IPS DF 6.9 (cell line): ENCODE measurements around the gene ANXA11.
"Not testable (repeated sequence)": the region's sequence is repeated elsewhere in the genome, so short reads cannot be mapped to it uniquely, and the experiment has no call there.

ENCODE experiments used
- DNase-seq: peaks from one replicate; pipeline ENCODE4 v3.0.0-alpha.2; 2013; ENCODE audit warnings: low read depth, low spot score
- H3K27ac ChIP-seq: one replicate; pipeline ENCODE4 v1.5.1; 2013; ENCODE audit warnings: low read length, control low read depth
- H3K27me3 ChIP-seq: 2 replicates; pipeline ENCODE4 v1.6.1; 2013; ENCODE audit warnings: mild to moderate bottlenecking, low read length; ENCODE audit not compliant: control insufficient read depth, insufficient read depth
- H3K36me3 ChIP-seq: 2 replicates; pipeline ENCODE4 v1.6.1; 2013; ENCODE audit warnings: low read length; ENCODE audit not compliant: control insufficient read depth, insufficient read depth
- H3K4me1 ChIP-seq: 2 replicates; pipeline ENCODE4 v1.6.1; 2013; ENCODE audit warnings: low read length; ENCODE audit not compliant: control insufficient read depth, insufficient read depth
- H3K4me3 ChIP-seq: 2 replicates; pipeline ENCODE4 v1.5.1; 2013; ENCODE audit warnings: mild to moderate bottlenecking, low read length
- H3K9me3 ChIP-seq: 2 replicates; pipeline ENCODE4 v1.6.1; 2013; ENCODE audit warnings: low read length, inconsistent platforms; ENCODE audit not compliant: control insufficient read depth, insufficient read depth
- WGBS: extraction: QIAGEN DNeasy Blood & Tissue Kit; methylation state at CpG from one replicate; pipeline ENCODE4 v1.1.7; 2013; ENCODE audit warnings: mixed read lengths, missing lambda C conversion rate; ENCODE audit not compliant: insufficient read length, insufficient coverage; 5-methylcytosine and 5-hydroxymethylcytosine counted together

ANXA11 gene

DNA sequence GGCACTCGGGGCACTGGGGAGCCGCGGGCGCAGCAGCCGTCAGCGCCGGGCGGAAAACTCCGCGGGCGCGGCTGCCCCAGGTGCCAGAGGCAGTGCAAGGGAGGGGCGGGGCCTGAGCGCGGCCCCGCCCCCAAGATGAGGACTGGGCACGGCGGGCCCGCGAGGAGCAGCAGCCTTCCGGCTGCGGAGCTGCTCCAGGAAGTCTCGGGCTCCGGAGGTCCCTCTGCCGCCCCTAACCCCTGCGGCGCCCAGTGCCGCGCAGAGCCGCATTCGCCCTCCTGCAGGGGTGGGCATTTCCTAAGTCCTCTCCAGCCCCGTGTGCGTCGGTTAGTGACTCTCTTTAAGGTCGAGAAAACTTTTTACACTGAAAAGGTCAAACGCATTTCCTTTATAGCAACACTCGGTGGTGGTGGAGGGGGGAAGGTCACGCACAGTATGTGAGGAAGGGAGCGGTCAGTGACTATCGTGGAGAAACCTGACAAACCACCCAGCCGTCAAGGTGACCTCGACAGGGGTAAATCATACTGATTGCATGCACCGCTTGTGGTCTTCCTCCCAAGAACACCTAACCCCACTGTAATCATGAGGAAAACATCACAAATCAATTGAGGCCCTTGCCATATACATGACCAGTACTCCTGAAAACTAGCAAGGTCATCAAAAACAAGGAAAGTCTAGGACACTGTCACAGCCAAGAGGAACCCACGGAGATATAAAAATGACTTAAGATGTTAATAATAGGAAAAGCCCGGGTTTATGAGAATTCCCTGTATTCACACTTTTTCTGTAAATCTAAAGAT lies at the start of gene ANXA11:
Gene ANXA11 (minus strand): TSS at position 61 of the 800 bp plus-strand sequence. CDS start 32,676 bp downstream, outside the sequence.
- H3K36me3 ChIP-seq = no peaks in the 10 kb centered on the region
- no peak within 1 kb of the TSS for H3K27ac ChIP-seq
- WGBS = no CpG with 5 or more reads among the region's 45 CpGs
- H3K4me3 ChIP-seq = peak within 1 kb of the TSS; percentile 87
- no peaks in the 10 kb centered on the region for H3K27me3 ChIP-seq
- peaks cover 7% of the 10 kb centered on the region; the same call in 1 of the 2 replicates for H3K4me1 ChIP-seq
- DNase-seq = peak; percentile 43
- no peaks in the 10 kb centered on the region for H3K9me3 ChIP-seq

DNA sequence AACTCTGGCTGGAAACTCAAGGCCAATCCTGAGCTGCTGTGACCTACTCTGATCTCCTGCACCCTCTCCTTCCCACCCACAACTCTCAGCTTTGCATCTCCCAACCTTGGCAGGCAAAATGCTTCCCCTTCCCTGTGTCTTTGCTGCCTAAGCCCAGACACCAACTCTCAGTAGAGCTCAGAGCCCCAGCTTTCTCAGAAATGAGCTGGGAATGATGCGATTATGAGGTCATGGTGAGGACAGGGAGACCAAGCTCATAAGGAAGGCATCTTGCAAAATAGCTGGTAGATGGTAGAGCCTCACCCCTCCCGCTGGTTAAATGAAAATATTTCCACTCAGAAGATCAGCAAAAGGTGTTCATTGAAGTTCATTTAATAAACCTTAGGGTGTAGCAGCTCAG lies 49.4 kb upstream of the ANXA11 start:
- DNase-seq = not testable (repeated sequence)

DNA sequence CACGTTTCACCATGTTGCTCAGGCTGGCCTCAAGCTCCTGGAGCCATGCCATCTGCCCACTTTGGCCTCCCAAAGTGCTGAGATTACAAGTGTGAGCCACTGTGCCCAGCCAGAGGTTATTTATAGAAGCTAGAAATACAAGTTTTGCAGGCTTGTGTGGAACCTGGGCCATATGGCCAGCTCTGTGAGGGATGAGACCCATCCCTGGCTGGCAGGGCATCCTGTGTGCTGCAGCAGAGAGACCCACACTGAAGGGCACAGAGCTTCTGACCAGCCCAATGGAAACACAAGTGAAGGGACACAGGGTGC lies 48.6 kb upstream of the ANXA11 start:
- H3K4me3 ChIP-seq, H3K27ac ChIP-seq, H3K4me1 ChIP-seq, H3K27me3 ChIP-seq, DNase-seq, H3K36me3 ChIP-seq, H3K9me3 ChIP-seq: not testable (repeated sequence)
- WGBS = no CpG with 5 or more reads among the region's 1 CpG

More for the DNA sequence above, 49.4 kb upstream of the ANXA11 start:
- H3K36me3 ChIP-seq, H3K9me3 ChIP-seq, H3K27ac ChIP-seq, H3K4me1 ChIP-seq, H3K4me3 ChIP-seq, H3K27me3 ChIP-seq: not testable (repeated sequence)
- no CpG with 5 or more reads among the region's 2 CpGs for WGBS

DNA sequence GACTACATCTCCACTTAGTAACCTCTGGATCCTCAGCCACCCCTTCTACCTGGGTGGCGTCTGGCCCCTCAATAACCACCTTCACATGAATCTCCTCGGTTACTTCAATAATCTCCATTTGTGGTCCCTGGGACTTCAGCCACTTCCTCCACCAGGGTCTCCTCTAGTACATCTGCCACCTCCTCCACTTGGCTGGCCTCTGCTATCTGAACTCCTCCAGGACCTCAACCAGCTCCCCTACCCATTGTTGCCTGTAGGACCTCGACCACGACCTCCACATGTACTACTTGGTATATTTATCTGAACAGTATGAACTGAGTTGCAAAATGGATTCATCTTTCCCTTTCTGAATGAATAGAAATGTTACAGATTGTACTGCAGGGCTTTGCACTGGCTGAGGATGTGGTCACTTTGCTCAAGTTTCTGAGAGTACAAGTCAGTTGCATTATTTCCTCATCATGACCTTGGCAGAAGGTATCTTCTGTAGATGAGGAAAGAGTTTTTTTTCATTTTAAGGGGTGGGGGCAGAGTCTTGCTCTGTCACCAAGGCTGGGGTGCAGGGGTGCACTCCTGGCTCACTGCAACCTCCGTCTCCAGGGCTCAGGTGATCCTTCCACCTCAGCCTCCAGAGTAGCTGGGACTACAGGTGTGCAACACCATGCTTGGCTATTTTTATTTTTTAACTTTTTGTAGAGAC lies 48.1 kb upstream of the ANXA11 start:
- Histone ChIP-seq H3K4me3 (no peak overlapping the region), H3K36me3 (no peaks in the 10 kb centered on the region), H3K27ac (no peak overlapping the region), H3K27me3 (no peaks in the 10 kb centered on the region), H3K9me3 (no peaks in the 10 kb centered on the region), H3K4me1 (no peaks in the 10 kb centered on the region)
- no CpG with 5 or more reads among the region's 5 CpGs for WGBS
- DNase-seq = no peak

DNA sequence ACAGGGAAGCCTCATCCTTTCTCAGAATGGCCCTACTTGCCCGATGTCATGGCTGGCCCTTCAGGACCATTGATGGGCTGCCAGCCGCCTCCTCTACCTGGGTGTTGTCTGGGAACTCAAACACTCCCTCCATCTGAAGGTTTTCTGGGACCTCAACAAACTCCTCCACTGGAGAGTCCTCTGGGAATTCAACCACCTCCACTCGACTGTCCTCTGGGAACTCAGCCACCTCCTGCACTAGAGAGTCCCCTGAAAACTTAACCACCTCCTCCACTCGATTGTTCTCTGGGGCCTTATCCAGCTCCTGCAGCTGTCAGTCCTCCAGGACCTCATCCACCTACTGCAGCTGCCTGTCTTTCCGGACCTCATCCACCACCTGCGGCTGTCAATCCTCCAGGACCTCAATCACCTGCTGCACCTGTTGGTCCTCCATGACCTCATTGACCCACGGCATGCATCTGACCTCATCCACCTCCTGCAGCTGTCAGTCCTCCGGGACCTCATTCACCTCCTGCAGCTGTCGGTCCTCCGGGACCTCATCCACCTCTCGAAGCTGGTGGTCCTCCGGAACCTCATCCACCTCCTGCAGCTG lies 47.1 kb upstream of the ANXA11 start:
- Histone ChIP-seq H3K9me3 (no peaks in the 10 kb centered on the region), H3K27me3 (no peaks in the 10 kb centered on the region), H3K27ac (no peak overlapping the region), H3K36me3 (no peaks in the 10 kb centered on the region), H3K4me1 (no peaks in the 10 kb centered on the region), H3K4me3 (no peak overlapping the region)
- DNase-seq = no peak
- WGBS = no CpG with 5 or more reads among the region's 12 CpGs

DNA sequence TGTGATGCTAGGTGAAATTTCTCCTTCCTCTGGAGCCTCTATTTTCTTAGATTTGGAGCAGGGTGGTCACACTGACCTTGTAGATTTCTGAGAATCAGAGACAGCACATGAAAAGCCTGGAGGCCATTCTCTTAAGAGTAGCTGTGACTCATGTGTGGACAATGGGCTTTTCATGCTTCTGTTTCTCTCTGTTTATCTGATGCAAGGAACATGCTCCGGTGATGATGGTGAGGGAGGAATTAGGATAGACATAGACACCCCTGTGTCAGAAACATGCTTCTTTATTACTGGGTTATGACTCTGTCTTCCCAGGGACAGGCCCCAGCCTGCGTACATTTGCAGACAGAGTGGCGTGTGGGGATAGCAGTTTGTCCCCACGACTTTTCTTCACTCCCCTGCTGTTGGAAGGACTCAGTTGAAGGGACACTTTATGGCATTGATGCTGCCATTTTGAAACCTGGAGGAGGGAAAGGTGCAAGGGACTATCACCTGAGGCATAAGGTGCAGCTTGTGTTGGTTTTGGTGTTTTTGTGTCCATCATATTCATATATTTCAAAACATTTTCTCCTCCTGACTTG lies 46.5 kb upstream of the ANXA11 start:
- H3K36me3 ChIP-seq, H3K4me3 ChIP-seq, H3K9me3 ChIP-seq, H3K4me1 ChIP-seq, H3K27ac ChIP-seq, DNase-seq, H3K27me3 ChIP-seq: not testable (repeated sequence)
- WGBS = no CpG with 5 or more reads among the region's 4 CpGs

DNA sequence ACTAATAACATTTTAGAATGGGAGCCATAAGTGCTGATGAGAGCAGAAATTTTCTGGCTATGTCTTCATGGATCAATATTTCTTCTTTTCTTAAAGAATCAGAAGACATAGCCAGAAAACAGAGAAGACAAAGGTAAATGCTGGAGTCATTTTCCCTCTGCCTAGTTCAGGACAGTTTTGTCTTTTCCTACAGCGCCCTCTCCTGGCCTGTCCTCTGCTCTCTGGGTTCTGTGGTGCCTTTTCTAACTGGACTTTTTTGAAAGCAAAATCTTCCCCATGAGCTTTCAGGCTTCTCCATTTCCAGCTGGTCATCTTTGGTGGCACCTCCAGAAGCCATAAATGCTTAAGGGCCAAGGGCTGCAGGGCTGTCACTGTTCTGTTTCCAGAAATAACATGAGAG lies 45.1 kb upstream of the ANXA11 start:
- not testable (repeated sequence) for DNase-seq

DNA sequence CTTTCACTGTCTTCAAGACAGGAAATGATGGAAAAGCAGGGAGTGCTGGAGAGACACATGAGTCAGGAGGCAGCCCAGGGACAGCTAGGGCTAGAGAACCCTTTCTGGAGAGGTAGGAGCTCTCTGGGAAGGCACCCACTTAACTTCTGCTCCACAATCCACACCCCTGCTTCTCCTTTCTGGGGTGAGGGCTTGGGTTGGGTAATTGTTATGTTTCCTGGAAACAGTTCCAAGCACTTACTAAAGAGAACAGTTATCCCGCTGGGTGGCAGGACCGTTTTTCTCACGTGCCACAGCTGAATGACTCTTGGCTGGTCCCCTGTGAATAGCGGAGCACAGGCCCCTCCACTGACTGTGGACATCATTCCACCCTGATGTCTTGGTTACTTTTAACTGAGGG lies 44.6 kb upstream of the ANXA11 start:
- not testable (repeated sequence) for DNase-seq, H3K9me3 ChIP-seq, H3K36me3 ChIP-seq, H3K27ac ChIP-seq, H3K27me3 ChIP-seq, H3K4me1 ChIP-seq, H3K4me3 ChIP-seq
- no CpG with 5 or more reads among the region's 4 CpGs for WGBS

More for the DNA sequence above, 45.1 kb upstream of the ANXA11 start:
- WGBS = no CpG with 5 or more reads among the region's 1 CpG
- not testable (repeated sequence) for H3K27me3 ChIP-seq, H3K9me3 ChIP-seq, H3K27ac ChIP-seq, H3K4me3 ChIP-seq, H3K36me3 ChIP-seq, H3K4me1 ChIP-seq

DNA sequence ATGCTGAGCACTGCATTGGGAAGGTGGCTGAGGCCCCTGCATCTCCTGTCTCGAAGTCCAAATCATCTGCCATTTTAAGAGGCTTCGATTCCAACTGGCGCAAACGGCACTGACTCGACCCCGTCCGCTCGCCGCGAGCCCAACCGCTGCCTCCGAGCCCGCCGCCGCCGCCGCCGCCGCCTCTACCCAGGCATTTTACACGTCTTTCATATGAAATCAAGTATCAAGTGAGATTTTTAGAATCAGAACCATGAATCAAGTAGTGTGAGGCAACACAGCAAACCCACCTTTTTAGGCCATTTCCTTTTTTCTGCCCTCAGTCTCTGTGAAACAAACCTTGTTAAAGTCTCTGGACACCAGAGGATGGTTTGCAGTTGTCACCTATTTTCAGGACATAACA lies 42.3 kb upstream of the ANXA11 start:
- DNase-seq, H3K27ac ChIP-seq, H3K9me3 ChIP-seq, H3K36me3 ChIP-seq, H3K27me3 ChIP-seq, H3K4me1 ChIP-seq, H3K4me3 ChIP-seq: not testable (repeated sequence)
- WGBS = no CpG with 5 or more reads among the region's 20 CpGs

DNA sequence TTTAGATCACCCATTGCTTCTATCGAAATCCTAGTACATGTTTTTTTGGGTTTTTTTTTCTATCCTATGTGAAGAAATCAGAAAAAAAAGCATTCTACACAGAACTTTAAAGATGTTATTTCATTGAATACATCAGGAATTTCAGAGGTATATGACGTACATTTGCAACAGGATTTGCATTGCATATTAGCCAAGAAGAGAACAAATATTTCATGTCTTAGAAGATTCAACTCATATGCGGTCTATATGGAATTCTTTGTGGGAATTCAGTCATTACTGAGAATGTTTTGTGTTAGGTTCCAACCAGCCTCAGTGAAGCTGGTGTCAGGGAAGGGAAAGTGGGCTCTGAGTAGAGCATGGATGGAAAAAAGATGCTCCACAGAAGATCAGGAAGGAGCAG lies 39.0 kb upstream of the ANXA11 start:
- not testable (repeated sequence) for H3K27ac ChIP-seq, H3K4me3 ChIP-seq, DNase-seq, H3K36me3 ChIP-seq, H3K27me3 ChIP-seq, H3K9me3 ChIP-seq, H3K4me1 ChIP-seq
- WGBS = no CpG with 5 or more reads among the region's 3 CpGs
